Lung microvascular endothelial cell (primary cell): ENCODE data around the gene SMURF2. TPM values are rescaled to one million over a fixed set of nuclear protein-coding genes. Genes with fewer than 3 reads are reported as not detected.
"Not testable (repeated sequence)": the region's sequence is repeated elsewhere in the genome, so short reads cannot be mapped to it uniquely, and the experiment has no call there.

Experiments
- DNase-seq, 2 donors: peaks; one replicate each; pipeline versions ENCODE4 v3.0.0 to v3.0.0-alpha.2; 2010; ENCODE audit warnings: low read depth in 2 of 2
- total RNA-seq: library from RNA; depleted of rRNA; stranded (reverse); fragments of >200 nt; gene quantifications from 2 replicates; pipeline ENCODE4 v1.2.1, GENCODE V29; 2014

The SMURF2 gene
- total RNA-seq, 1 donor from 2014 or later: 57.5 TPM

DNA sequence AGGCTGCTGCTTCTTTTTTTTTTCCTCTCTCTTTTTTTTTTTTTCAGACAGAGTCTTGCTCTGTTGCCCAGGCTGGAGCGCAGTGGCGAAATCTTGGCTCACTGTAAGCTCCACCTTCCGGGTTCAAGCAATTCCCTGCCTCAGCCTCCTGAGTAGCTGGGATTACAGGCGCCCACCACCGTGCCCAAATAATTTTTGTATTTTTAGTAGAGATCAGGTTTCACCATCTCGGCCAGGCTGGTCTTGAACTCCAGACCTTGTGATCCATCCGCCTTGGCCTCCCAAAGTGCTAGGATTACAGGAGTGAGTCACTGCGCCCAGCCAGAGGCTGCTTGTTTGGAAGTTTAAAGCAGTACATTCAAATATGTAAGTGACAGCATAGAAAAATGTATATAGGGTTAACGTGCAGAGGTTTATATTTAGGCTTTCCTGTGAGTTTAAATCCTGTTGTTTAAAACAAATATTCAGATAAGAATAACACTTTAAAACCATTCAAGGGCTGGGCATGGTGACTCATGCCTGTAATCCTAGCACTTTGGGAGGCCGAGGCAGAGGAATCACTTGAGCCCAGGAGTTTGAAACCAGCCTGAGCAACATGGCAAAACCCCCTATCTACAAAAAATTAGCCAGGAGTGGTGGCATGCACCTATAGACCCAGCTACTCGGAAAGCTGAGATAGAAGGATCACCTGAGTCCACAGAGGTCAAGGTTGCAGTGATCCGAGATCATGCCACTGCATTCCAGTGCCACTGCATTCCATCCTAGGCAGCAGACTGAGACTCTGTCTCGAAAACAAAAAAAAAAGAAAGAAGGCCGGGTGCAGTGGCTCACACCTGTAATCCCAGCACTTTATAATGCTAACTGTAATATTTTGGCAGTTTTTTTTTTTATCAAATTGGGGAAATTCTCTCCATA, 6.0 kb upstream of the SMURF2 start:
- peak; percentile 16 to 79 for DNase-seq

DNA sequence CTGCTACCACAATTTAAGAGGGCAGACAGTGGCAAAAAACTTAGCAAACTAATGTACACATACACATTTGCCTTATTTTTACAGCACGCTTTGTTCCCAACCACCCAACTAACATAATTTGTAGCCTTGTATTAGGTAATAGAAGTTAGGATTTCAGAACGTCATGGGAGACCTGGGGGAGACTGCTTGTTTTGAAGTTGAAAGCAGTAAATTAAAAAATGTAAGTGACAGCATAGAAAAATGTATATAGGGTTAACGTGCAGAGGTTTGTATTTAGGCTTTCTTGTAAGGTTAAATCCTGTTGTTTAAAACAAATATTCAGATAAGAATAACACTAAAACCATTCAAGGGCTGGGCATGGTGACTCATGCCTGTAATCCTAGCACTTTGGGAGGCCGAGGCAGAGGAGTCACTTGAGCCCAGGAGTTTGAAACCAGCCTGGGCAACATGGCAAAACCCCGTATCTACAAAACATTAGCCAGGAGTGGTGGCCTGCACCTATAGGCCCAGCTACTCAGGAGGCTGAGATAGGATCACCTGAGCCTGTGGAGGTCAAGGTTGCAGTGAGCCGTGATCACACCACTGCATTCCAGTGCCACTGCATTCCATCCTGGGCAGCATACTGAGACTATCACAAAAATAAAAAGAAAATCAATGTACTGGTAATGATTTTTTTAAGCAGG, 2.3 kb upstream of the SMURF2 start:
- not testable (repeated sequence) for DNase-seq

DNA sequence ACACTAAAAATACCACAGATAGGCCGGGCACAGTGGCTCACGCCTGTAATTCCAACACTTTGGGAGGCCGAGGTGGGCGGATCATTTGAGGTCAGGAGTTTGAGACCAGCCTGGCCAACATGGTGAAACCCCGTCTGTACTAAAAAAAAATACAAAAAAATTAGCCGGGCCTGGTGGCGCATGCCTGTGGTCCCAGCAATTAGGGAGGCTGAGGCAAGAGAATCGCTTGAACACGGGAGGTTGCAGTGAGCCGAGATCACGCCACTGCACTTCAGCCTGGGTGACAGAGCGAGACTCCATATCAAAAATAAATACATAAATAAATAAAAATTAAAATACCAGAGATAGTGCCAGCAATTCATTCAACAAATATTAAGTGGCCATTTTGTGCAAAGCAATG, 1.7 kb upstream of the SMURF2 start:
- DNase-seq: not testable (repeated sequence)

DNA sequence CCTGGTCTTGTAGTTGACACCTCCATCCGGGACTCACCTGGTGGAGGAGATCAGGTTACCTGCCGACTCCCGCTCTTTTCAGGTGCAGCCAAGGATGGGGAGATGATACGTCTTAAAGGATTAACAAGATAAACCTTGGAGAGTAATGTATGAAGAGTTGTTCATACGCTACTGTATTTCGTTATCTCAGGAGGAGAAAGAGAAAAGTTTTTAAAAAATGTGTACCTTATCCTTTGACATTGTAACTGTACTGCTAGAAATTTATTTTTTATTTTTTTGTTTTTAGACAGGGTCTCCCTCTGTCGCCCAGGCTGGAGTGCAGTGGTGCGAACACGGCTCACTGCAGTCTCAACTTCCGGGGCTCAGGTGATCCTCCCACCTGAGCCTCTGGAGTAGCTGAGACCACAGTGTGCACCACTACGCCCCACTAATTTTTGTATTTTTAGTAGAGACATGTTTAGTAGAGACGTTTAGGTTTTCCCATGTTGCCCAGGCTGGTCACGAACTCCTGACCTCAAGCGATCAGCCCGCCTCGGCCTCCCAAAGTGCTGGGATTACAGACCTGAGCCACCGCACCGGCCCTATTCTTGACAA, 764 bp upstream of the SMURF2 start:
- no peak for DNase-seq

DNA sequence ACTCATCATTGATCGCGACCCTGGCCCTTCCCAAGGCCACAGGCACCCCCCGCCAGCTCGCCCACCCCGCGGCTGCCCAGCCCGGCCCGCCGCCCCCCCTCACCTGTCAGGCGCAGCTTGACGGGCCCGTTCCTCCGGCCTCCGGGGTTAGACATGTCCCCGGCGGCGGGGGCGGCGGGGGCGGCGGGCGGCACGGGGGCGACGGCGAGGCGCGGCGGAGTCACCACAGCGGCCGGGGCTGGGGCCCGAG, 456 bp downstream of the SMURF2 start:
- peak; percentile 38 to 50 for DNase-seq

- DNase-seq: peak in 1 of 2 donors; percentile 18
These were observed 955 bp downstream of the SMURF2 start for GRCh38 chr17:64660978-64661725.

DNA sequence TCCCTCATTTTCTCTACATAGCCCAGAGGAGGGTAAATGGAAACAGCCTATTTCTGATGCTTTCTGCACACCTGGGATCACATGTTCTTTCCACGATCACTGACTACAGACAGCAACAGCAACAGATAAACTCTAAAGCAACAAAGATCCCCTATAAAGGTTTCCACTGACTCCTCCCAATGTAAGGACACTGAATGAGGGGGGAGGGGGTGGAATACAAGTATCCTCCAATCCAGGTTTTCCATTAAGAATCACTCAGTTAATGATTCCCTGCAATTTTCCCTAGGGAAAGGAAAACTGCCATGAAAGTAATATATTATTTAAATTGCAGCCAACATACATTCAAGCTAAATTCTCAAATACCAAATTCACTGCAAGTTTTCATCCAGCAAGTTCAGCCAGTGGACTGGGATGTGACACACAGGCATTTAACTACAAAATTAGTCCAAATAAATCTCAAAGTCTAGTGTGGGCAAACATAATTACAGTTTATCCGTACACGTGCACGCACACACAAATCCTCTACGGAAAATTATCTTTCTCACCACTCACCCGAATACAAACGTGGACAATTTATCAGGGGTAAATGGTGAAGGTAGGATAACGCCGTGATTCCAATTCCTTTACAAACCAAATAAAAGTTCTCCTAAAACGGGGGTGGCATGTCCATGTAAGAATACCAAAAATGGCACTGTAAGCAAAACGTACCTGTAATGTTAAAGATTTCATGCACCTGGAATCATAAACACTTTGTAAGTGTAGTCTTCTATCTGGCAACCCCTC, 1.7 kb downstream of the SMURF2 start:
- DNase-seq: peak; percentile 46 to 78

DNA sequence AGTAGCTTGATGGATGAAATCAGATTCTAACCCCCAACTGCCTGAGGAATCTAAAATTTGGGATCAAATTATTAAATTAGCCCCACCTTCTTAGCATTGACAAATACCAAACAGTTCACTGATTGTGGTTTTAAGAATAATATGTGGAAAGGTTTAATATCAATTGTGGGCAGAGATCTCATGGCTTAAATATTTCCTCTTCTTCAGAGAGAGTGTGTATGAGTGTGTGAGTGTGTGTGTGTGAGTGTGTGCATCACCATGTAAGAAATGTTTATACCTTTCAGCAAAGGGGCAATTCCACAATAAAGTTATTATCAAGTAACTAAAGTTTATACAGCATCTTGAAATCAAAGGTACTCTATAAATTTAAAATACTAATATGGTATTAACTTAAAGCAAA, 3.2 kb downstream of the SMURF2 start:
- DNase-seq: peak; percentile 39 to 79

DNA sequence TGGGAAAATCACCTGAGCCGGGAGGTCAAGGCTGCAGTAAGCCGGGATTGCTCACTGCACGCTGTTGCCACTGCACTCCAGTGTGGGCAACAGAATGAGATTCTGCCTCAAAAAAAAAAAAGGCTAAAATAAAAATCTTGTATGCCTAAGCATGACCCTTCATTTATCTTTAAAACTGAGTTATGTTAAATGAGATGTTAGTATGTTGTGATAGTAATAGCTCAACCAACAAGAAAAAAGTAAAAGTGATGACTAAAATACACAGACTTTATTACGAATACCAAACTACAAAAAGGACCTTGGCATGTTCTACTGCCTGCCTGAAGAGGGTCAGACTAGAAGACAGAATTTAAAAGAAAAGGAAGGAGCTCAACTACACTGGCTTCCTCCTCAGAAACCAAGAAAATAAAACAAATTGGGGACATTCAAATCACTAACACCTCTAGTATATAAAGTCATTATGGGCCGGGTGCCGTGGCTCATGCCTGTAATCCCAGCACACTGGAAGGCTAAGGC, 4.4 kb downstream of the SMURF2 start:
- no peak for DNase-seq

GRCh38 chr17:64655704-64656103, 6.4 kb downstream of the SMURF2 start:
- no peak for DNase-seq

DNA sequence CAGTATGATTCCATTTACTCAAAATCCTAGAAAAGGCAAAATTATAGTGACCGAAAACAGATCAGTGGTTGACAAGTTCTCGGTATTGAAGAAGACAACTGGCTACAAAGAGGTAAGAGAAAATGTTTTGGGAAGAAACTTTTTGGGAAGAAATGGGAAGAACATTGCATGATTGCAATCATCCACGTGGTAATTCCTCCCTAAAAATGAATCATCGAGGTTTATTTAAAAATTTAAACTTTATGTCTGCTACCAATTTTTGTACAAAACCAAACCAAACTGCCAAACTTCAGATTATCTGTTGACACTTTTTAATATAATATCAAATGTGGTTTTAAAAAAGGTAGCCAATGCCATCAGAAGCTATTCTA, 8.1 kb downstream of the SMURF2 start:
- DNase-seq: no peak

GRCh38 chr17:64653325-64653984, 8.7 kb downstream of the SMURF2 start:
- no peak for DNase-seq

DNA sequence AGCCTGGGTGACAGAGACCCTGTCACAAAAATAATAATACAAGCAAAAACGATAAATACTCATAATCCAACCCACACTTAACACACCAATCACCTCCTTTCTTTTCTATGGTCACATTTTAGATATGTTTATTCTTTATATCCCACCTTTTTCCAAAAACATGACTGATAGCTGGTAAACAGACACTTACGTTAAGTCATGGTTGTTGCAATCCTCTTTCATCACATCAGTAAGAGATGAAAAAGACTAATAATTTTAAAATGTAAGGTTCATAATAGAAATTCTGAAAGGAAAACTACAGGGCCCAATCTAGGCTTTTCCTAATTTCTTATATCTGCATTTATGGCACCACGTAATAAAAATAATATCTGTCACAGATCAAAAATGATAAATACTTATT, 10.2 kb downstream of the SMURF2 start:
- no peak for DNase-seq

- DNase-seq: no peak
These were observed 13.9 kb downstream of the SMURF2 start for GRCh38 chr17:64648234-64648633.

DNA sequence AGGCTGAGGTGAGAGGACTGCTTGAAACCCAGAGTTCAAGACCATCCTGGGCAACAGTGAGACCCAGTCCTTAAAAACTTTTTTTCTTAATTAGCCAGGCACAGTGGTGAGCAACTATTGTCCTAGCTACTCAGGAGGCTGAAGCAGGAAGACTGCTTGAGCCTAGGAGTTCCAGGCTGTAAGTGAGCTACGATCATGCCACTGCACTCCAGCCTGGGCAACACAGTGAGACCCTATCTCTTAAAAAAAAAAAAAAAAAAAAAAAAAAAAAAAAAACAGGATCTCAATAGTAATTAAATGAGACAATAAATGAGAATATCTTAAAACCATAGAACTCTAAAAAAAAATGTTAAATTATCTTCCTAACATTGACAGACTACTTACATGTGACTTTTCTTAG, 14.3 kb downstream of the SMURF2 start:
- no peak for DNase-seq

DNA sequence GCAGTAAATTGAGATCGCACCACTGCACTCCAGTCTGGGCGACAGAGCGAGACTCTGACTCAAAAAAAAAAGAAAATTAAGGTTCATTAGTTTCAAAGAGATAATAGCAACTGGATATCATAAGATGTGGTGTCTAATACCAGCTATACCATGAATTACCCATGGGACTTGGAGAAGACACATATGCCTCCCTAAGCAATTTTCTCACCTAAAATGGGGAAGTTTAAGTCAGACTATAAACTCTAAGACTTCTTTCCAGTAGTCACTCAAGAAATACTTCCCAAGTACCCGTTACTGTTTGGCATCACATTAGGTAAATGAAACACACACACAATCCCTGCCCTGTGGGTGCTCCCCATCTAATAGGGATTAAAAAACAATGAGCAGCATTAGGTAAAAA, 22.6 kb downstream of the SMURF2 start:
- DNase-seq: no peak

DNA sequence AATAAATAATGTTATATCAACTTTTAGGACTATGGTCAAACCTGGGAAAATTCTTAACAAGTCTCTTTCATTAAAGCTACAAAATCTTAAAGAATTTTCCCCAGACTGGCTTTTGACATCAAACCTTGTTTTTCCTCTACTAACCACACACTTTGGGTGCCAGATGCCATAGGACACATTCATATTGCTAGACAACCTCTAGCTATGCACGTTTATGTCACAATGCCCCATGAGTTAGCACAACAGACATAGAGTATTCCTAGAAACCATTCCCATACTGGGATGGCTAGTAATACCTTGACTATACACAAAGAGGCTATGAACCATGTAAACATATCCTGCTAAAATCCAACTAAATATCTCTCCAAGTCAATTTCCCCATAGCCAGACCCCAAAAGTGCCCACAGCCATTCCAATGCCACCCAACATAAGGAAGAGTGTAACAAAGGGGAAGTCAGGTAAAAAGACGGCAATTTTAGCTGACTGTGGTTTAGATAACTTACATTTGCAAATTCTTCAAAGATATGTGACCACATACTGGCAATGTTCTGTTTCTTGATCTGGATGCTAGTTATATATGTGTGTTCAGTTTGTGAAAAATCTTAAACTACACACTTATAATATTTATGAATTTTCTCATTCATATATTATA, 23.4 kb downstream of the SMURF2 start:
- DNase-seq: no peak

GRCh38 chr17:64635647-64636305, 26.3 kb downstream of the SMURF2 start:
- DNase-seq: peak; percentile 43 to 53

DNA sequence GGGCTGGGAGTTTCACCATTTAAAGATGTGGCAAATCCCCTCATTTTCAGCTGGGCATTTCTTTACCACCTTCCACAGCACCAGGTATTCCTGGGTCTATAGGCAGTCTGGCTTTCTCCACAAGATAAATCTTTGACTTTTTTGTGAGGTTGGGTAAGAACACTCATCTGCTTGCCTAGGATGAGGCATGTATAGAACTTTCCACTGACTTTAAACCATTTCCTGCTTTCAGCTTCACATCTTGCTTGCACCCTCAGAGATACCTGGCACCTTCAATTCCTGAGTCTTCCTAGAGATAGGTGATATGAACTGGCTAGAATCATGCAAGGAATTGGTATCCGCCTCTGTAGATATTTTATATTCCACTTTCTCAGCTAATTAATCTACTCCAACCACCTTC, 27.9 kb downstream of the SMURF2 start:
- DNase-seq: no peak
